ENCODE measurements around the gene TFIP11.

Gene TFIP11

GRCh38 chr22:26553056-26553752 is 40.9 kb upstream of the TFIP11 start:
- Histone ChIP-seq H3K9ac (ENCODE audit: insufficient read length) (no peak overlapping the region), H3K36me3 (ENCODE audit: insufficient read depth, low read length) (no peaks in the 10 kb centered on the region), H3K27ac (no peak overlapping the region), H3K4me3 (no peak overlapping the region), H3K9me3 (ENCODE audit: low read depth, low read length) (no peaks in the 10 kb centered on the region)
- no peak for DNase-seq (ENCODE audit: low read depth, low spot score)
- TF ChIP-seq POLR2AphosphoS5 (IDR thresholded peaks at IDR 0.05; ENCODE audit: borderline replicate concordance, low read depth, low read length) (no peak), EZH2 (IDR thresholded peaks at IDR 0.05) (no peak), FOXP2 (optimal IDR thresholded peaks at IDR 0.05; ENCODE audit: control extremely low read depth, extremely low read length, insufficient read depth) (no peak)

DNA sequence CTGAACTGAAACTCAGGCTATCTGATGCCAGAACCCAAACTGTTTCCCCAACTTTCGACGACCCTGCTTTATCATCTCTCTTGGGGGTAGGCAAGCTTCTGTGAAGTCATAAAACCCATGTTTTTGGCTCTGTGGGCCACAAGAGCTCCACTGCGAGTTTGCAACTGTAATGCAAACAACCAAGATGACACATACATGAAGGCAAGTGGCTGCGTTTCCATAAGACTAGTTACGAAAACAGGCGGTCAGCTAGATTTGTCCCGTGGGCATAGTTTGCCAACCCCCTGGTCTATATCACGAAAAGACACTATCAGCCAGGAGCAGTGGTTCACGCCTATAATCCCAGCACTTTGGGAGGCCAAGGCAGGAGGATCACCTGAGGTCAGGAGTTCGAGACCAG is 40.2 kb upstream of the TFIP11 start:
- Histone ChIP-seq H3K9ac (ENCODE audit: insufficient read length) (no peak overlapping the region), H3K4me3 (no peak overlapping the region), H3K36me3 (ENCODE audit: insufficient read depth, low read length) (no peaks in the 10 kb centered on the region), H3K27ac (no peak overlapping the region), H3K9me3 (ENCODE audit: low read depth, low read length) (no peaks in the 10 kb centered on the region)
- no peak for DNase-seq (ENCODE audit: low read depth, low spot score)
- TF ChIP-seq FOXP2 (optimal IDR thresholded peaks at IDR 0.05; ENCODE audit: control extremely low read depth, extremely low read length, insufficient read depth) (no peak), EZH2 (IDR thresholded peaks at IDR 0.05) (no peak), POLR2AphosphoS5 (IDR thresholded peaks at IDR 0.05; ENCODE audit: borderline replicate concordance, low read depth, low read length) (no peak)

DNA sequence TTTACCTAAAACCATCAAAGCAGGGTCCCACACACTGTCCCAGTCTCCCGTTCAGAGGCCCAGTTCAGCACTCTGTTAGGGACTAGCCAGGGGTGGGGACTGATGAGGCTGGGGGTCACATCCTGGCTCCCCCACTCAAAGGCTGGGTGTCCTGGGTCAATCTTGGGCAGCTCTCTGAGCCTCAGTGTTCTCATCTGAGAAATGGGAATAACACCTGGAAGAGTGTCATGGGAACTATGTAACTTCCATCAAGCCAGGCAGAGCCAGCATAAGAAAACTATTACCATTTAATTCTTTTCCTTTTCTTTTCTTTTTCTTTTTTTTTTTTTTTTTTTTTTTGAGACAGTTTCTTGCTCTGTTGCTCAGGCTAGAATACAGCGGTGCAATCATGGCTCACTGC is 39.3 kb upstream of the TFIP11 start:
- Histone ChIP-seq H3K9ac (ENCODE audit: insufficient read length) (no peak overlapping the region), H3K36me3 (ENCODE audit: insufficient read depth, low read length) (no peaks in the 10 kb centered on the region), H3K9me3 (ENCODE audit: low read depth, low read length) (no peaks in the 10 kb centered on the region), H3K4me3 (no peak overlapping the region), H3K27ac (no peak overlapping the region)
- no peak for DNase-seq (ENCODE audit: low read depth, low spot score)
- TF ChIP-seq EZH2 (IDR thresholded peaks at IDR 0.05) (no peak), POLR2AphosphoS5 (IDR thresholded peaks at IDR 0.05; ENCODE audit: borderline replicate concordance, low read depth, low read length) (no peak), FOXP2 (optimal IDR thresholded peaks at IDR 0.05; ENCODE audit: control extremely low read depth, extremely low read length, insufficient read depth) (no peak)

- TF ChIP-seq EZH2 (IDR thresholded peaks at IDR 0.05) (no peak), FOXP2 (optimal IDR thresholded peaks at IDR 0.05; ENCODE audit: control extremely low read depth, extremely low read length, insufficient read depth) (no peak), POLR2AphosphoS5 (IDR thresholded peaks at IDR 0.05; ENCODE audit: borderline replicate concordance, low read depth, low read length) (no peak)
- H3K27ac ChIP-seq, result no peak overlapping the region
- no peaks in the 10 kb centered on the region for H3K9me3 ChIP-seq (ENCODE audit: low read depth, low read length)
- no peak for DNase-seq (ENCODE audit: low read depth, low spot score)
- H3K9ac ChIP-seq (ENCODE audit: insufficient read length), result no peak overlapping the region
- H3K36me3 ChIP-seq (ENCODE audit: insufficient read depth, low read length), result no peaks in the 10 kb centered on the region
- H3K4me3 ChIP-seq, result no peak overlapping the region
These were observed 38.3 kb upstream of the TFIP11 start for GRCh38 chr22:26550498-26551033.

GRCh38 chr22:26549902-26550497 is 37.7 kb upstream of the TFIP11 start:
- no peak for TF ChIP-seq POLR2AphosphoS5 (IDR thresholded peaks at IDR 0.05; ENCODE audit: borderline replicate concordance, low read depth, low read length)
- TF ChIP-seq FOXP2 (optimal IDR thresholded peaks at IDR 0.05; ENCODE audit: control extremely low read depth, extremely low read length, insufficient read depth), result no peak
- no peak for TF ChIP-seq EZH2 (IDR thresholded peaks at IDR 0.05)
- Histone ChIP-seq H3K4me3 (no peak overlapping the region), H3K27ac (no peak overlapping the region), H3K9ac (ENCODE audit: insufficient read length) (no peak overlapping the region), H3K9me3 (ENCODE audit: low read depth, low read length) (no peaks in the 10 kb centered on the region), H3K36me3 (ENCODE audit: insufficient read depth, low read length) (no peaks in the 10 kb centered on the region)
- DNase-seq (ENCODE audit: low read depth, low spot score), result no peak

DNA sequence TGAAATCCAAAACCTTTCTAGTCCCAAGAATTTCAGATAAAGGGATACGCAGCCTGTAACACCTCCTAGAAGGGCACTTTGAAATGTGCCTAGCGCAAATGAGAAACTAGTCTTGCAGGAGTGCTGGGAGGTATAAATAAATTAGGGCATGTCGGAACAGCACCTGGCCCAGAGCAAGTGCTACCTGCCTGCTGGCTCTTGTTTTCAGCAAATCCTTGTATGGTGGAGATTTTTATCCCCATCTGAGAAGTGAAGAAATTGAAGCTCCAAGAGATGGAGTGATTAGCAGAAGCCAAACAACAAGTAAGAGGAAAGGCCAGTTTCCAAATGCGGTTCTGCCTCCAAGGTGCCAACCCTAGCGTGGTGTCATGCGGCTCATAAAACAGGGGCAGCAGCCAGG is 36.7 kb upstream of the TFIP11 start:
- Histone ChIP-seq H3K27ac (no peak overlapping the region), H3K36me3 (ENCODE audit: insufficient read depth, low read length) (no peaks in the 10 kb centered on the region), H3K9me3 (ENCODE audit: low read depth, low read length) (no peaks in the 10 kb centered on the region), H3K4me3 (no peak overlapping the region), H3K9ac (ENCODE audit: insufficient read length) (no peak overlapping the region)
- DNase-seq (ENCODE audit: low read depth, low spot score), result no peak
- TF ChIP-seq FOXP2 (optimal IDR thresholded peaks at IDR 0.05; ENCODE audit: control extremely low read depth, extremely low read length, insufficient read depth) (no peak), EZH2 (IDR thresholded peaks at IDR 0.05) (no peak), POLR2AphosphoS5 (IDR thresholded peaks at IDR 0.05; ENCODE audit: borderline replicate concordance, low read depth, low read length) (no peak)

- no peak for TF ChIP-seq EZH2 (IDR thresholded peaks at IDR 0.05)
- TF ChIP-seq POLR2AphosphoS5 (IDR thresholded peaks at IDR 0.05; ENCODE audit: borderline replicate concordance, low read depth, low read length), result no peak
- TF ChIP-seq FOXP2 (optimal IDR thresholded peaks at IDR 0.05; ENCODE audit: control extremely low read depth, extremely low read length, insufficient read depth), result no peak
- no peak overlapping the region for H3K4me3 ChIP-seq
- no peaks in the 10 kb centered on the region for H3K9me3 ChIP-seq (ENCODE audit: low read depth, low read length)
- no peak for DNase-seq (ENCODE audit: low read depth, low spot score)
- H3K36me3 ChIP-seq (ENCODE audit: insufficient read depth, low read length), result no peaks in the 10 kb centered on the region
- no peak overlapping the region for H3K9ac ChIP-seq (ENCODE audit: insufficient read length)
- H3K27ac ChIP-seq, result no peak overlapping the region
These were observed 36.0 kb upstream of the TFIP11 start for GRCh38 chr22:26548303-26548702.

GRCh38 chr22:26547837-26548236 is 35.6 kb upstream of the TFIP11 start:
- Histone ChIP-seq H3K4me3 (no peak overlapping the region), H3K9me3 (ENCODE audit: low read depth, low read length) (no peaks in the 10 kb centered on the region), H3K27ac (no peak overlapping the region), H3K36me3 (ENCODE audit: insufficient read depth, low read length) (no peaks in the 10 kb centered on the region), H3K9ac (ENCODE audit: insufficient read length) (no peak overlapping the region)
- DNase-seq (ENCODE audit: low read depth, low spot score), result no peak
- TF ChIP-seq FOXP2 (optimal IDR thresholded peaks at IDR 0.05; ENCODE audit: control extremely low read depth, extremely low read length, insufficient read depth), result no peak
- TF ChIP-seq EZH2 (IDR thresholded peaks at IDR 0.05), result no peak
- no peak for TF ChIP-seq POLR2AphosphoS5 (IDR thresholded peaks at IDR 0.05; ENCODE audit: borderline replicate concordance, low read depth, low read length)

Data from SK-N-MC (cell line).